Measurements from ENCODE around the gene MEIS2. TPM values are rescaled to one million over a fixed set of nuclear protein-coding genes. Genes with fewer than 3 reads are reported as not detected.

Gene MEIS2
- total RNA-seq, 1 donor from 2014 or later = 6.0 TPM

- Mint-ChIP-seq H3K27me3 (ENCODE audit: unreplicated experiment) (no peaks in the 10 kb centered on the region), H3K27ac (ENCODE audit: unreplicated experiment) (no peak overlapping the region), H3K4me1 (ENCODE audit: low read depth, unreplicated experiment) (no peaks in the 10 kb centered on the region)
Measured at GRCh38 chr15:36941798-36942197, 158.6 kb downstream of the MEIS2 start.

GRCh38 chr15:36940636-36941260 lies 159.6 kb downstream of the MEIS2 start:
- no peaks in the 10 kb centered on the region for H3K9me3 Mint-ChIP-seq (ENCODE audit: unreplicated experiment)
- no peak overlapping the region for H3K4me3 Mint-ChIP-seq (ENCODE audit: unreplicated experiment)
- TF ChIP-seq CTCF (IDR thresholded peaks at IDR 0.05; ENCODE audit: partially characterized antibody, unreplicated experiment) = no peak
- no peaks in the 10 kb centered on the region for H3K4me1 Mint-ChIP-seq (ENCODE audit: low read depth, unreplicated experiment)
- no peaks in the 10 kb centered on the region for H3K27me3 Mint-ChIP-seq (ENCODE audit: unreplicated experiment)
- no peak overlapping the region for H3K27ac Mint-ChIP-seq (ENCODE audit: unreplicated experiment)
- H3K36me3 Mint-ChIP-seq (ENCODE audit: unreplicated experiment) = no peaks in the 10 kb centered on the region
- DNase-seq = no peak

More at GRCh38 chr15:36941798-36942197, 158.6 kb downstream of the MEIS2 start:
- Mint-ChIP-seq H3K36me3 (ENCODE audit: unreplicated experiment) (no peaks in the 10 kb centered on the region), H3K9me3 (ENCODE audit: unreplicated experiment) (no peaks in the 10 kb centered on the region), H3K4me3 (ENCODE audit: unreplicated experiment) (no peak overlapping the region)
- TF ChIP-seq CTCF (IDR thresholded peaks at IDR 0.05; ENCODE audit: partially characterized antibody, unreplicated experiment) = no peak
- no peak for DNase-seq

- no peaks in the 10 kb centered on the region for H3K9me3 Mint-ChIP-seq (ENCODE audit: unreplicated experiment)
- H3K27me3 Mint-ChIP-seq (ENCODE audit: unreplicated experiment) = no peaks in the 10 kb centered on the region
- H3K4me3 Mint-ChIP-seq (ENCODE audit: unreplicated experiment) = no peak overlapping the region
- no peaks in the 10 kb centered on the region for H3K36me3 Mint-ChIP-seq (ENCODE audit: unreplicated experiment)
- TF ChIP-seq CTCF (IDR thresholded peaks at IDR 0.05; ENCODE audit: partially characterized antibody, unreplicated experiment) = no peak
- no peaks in the 10 kb centered on the region for H3K4me1 Mint-ChIP-seq (ENCODE audit: low read depth, unreplicated experiment)
- DNase-seq = no peak
- no peak overlapping the region for H3K27ac Mint-ChIP-seq (ENCODE audit: unreplicated experiment)
Measured at GRCh38 chr15:36940219-36940618, 160.1 kb downstream of the MEIS2 start.

- TF ChIP-seq CTCF (IDR thresholded peaks at IDR 0.05; ENCODE audit: partially characterized antibody, unreplicated experiment) = no peak
- Mint-ChIP-seq H3K27ac (ENCODE audit: unreplicated experiment) (no peak overlapping the region), H3K27me3 (ENCODE audit: unreplicated experiment) (no peaks in the 10 kb centered on the region), H3K4me3 (ENCODE audit: unreplicated experiment) (no peak overlapping the region), H3K36me3 (ENCODE audit: unreplicated experiment) (no peaks in the 10 kb centered on the region), H3K9me3 (ENCODE audit: unreplicated experiment) (no peaks in the 10 kb centered on the region), H3K4me1 (ENCODE audit: low read depth, unreplicated experiment) (no peaks in the 10 kb centered on the region)
- no peak for DNase-seq
Measured at GRCh38 chr15:36938764-36939163, 161.6 kb downstream of the MEIS2 start.

GRCh38 chr15:36938131-36938530 lies 162.2 kb downstream of the MEIS2 start:
- Mint-ChIP-seq H3K4me1 (ENCODE audit: low read depth, unreplicated experiment) (no peaks in the 10 kb centered on the region), H3K27me3 (ENCODE audit: unreplicated experiment) (no peaks in the 10 kb centered on the region), H3K36me3 (ENCODE audit: unreplicated experiment) (no peaks in the 10 kb centered on the region), H3K4me3 (ENCODE audit: unreplicated experiment) (no peak overlapping the region), H3K9me3 (ENCODE audit: unreplicated experiment) (no peaks in the 10 kb centered on the region), H3K27ac (ENCODE audit: unreplicated experiment) (no peak overlapping the region)
- DNase-seq = no peak
- TF ChIP-seq CTCF (IDR thresholded peaks at IDR 0.05; ENCODE audit: partially characterized antibody, unreplicated experiment) = no peak
